Mucosa of gallbladder (tissue), 1 donor: Measurements from ENCODE around the gene OSM. TPM values are rescaled to one million over a fixed set of nuclear protein-coding genes. Genes with fewer than 3 reads are reported as not detected.

Experiments
- DNase-seq: peaks from one replicate; pipeline ENCODE4 v3.0.0-alpha.2; 2020; ENCODE audit warnings: low spot score
- total RNA-seq: library from RNA; stranded (reverse); gene quantifications from one replicate; pipeline ENCODE4 v1.2.1, GENCODE V29; 2021
- donor health status: DM: no; HTN: no; CAD: no.

OSM gene
- total RNA-seq, 1 donor from 2014 or later = 4.7 TPM

GRCh38 chr22:30297991-30298701 is 31.5 kb upstream of the OSM start:
- DNase-seq = peak; percentile 83

DNA sequence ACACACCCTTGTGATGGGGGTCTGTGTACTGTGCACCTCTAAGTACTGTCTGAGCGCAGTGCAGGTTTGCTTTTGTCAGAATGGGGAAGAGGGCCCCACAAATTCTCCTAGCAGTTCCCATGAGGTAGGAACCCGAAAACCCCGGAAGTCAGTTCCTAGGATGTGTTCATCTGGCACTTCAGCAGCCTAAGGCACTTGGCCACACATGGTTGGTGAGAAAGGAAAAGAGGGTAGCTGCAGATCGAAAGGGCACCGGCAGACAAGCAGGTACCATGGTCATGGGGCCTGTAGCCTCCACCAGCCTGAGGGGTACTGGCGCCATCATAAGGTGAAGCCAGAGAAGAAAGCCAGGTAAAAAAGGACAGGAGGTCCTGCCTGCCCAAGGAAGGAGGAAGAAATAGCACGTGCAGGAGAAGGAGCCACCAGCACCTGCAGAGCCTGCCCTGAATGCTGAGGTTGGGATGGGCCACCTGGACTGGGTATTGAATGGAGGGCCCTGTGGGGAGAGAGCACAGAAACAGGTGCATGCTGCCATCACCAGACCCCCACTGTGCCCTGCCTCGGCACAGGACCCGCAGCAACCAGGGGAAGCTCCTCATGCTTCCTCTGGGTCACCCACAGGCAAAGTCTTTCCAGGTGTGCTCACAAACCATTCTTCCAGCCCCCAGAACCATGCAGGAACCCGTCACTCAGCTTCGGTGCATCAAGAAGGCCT is 30.8 kb upstream of the OSM start:
- no peak for DNase-seq

DNA sequence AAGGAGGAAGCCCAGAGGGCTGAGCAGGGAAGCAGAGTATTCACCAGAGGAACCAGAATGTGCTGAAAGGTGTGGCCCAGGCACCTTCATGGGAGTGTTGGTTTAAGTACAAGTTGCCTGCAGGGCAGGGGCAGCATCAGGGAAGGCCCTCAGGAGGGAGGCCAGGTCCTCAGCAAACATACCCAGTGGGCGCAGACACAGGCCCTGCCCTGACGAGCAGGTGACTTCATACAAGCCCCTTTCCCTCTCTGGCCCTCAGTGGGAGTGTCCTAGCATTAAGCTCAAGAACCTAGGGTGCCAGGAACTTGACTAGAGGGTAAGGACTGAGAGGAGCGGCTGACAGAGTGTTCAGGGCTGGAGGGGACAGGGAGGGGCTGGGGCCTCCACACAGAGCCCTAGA is 30.2 kb upstream of the OSM start:
- DNase-seq = no peak

DNA sequence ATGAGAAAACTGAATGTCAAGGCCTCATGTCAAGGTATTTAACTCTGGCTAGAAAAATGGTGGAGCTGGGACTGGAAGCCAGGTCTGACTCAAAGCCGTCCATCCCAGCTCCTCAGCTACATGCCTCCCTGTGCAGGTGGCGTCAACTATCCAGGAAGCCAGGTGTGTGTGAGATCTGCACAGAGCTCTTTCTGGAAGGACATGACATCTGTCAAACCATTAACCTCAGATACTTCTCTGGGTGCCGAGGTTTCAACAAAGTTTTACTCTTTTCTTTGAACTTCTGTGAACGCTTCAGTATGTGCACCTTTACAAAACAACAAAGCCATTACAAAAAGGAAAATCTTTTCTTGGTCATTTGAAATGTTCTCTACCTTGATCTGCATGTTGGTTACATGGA is 29.7 kb upstream of the OSM start:
- DNase-seq = no peak

GRCh38 chr22:30295576-30295975 is 28.9 kb upstream of the OSM start:
- DNase-seq = no peak

DNA sequence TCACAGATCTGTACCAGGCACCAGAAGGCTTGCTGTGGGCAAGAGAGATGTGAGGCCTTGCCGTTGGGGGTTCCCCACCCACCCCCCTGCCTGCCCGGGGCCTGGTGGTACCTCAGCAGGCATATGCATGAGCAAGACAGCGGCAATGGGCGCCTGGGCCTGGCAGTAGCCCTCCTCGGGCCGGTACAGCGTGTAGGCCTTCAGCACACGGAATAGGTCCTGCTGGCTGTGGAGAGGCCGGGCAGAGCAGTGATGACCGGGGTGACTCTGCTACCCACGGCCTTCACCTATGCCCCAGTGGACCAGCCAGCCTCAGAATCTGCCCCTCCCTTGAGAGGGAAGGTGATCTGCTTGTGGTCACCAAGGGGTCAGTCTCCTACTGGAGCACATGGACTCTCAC is 28.2 kb upstream of the OSM start:
- no peak for DNase-seq

DNA sequence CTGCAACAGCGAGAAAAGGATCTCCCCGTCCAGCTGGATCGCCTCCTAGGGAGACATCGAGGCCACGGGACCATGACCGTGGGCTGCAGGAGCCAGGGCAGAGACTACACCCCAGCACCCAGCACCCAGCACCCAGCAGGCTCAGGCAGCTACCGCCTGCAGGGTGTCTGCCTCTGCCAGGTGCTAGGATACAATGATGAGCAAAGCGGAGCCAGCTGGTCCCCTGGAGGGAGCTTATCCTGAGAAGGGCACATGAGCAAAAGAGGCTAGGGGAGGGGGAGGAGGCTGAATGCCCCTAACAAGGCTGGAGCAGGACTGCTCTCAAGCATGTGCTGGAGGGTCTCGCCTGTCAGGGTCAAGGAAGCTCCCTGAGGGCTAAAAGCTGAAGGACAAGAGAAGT is 27.4 kb upstream of the OSM start:
- no peak for DNase-seq

GRCh38 chr22:30293026-30293425 is 26.4 kb upstream of the OSM start:
- no peak for DNase-seq

DNA sequence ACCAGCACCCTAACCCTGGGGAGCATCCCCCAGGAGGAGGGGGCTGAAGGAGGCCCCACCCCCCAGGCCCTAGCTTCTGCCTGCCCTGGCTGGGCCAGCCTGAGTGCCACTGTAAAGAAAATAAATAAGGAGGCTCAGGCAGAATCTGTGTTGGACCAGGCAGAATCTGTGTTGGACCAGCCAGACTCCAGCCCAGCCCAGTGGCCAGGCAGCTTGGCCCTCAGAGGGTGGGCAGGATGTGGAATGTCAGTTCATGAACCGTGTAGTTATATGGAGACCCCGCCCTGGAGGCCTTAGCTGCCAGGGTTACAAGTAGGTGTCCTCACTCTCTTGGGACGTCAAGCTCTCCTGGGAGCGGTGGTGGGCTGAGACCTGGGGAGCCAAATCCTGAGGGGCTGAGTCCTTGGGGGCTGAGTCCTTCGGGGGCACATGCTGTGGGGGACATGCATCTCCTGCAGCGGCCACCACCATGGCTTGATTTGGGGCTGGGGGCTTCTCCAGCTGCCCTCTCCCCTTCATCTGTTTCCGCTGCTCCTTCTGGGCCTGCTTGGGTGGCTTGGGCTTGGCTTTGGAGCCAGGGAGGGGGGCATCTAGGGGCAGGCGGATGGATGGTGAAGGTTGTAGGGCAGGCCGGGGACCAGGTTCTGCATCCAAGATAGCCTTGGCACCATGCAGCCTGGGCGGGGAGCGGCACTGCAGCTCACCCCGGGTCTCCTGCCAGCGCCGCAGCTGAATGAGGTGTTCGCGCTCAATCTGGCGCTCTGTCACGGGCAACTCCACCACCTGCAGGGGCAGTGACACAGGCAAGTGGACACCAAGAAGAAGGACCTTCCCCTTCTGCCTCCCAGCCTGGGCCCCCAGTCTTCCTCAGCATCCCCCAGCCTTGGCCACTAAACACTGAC is 25.7 kb upstream of the OSM start:
- DNase-seq = no peak

GRCh38 chr22:30291058-30291892 is 24.6 kb upstream of the OSM start:
- DNase-seq = peak; percentile 90

DNA sequence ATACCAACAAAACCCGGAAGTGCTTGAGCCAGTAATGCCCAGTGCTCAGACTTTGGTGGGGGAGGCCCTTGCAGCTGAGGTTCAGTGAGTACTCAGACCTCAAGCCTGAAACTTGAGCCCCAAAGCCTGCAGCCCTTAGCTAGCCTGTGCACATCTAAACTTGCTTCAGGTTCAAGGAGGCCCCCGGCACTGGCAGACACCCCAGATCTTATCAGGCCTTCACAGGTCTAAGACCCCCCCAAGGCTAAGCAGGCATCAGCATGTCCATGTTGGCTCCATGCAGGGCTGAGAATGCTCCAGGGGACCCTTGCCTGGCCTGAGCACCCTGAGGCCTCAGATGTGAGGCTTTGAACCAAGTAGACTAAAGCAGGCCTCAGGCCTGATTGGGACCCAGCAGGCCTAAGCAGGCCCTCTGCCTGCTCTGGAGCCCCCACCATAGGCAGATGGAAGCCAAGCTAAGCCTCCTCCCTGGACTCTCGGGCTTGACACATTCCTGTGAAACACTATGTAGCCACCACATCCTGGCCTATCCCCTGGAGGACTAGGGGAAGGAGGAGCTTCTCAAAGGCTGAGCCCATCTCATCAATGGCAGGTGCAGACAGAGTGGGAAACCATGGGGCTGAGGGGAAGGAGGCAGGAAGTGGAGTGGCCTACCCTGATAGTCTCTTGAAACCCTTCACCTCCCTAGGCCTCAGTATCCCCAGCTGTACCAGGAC is 23.8 kb upstream of the OSM start:
- DNase-seq = no peak

- no peak for DNase-seq
Measured at GRCh38 chr22:30289980-30290313, 23.3 kb upstream of the OSM start.

- peak; percentile 98 for DNase-seq
Measured at GRCh38 chr22:30289141-30289979, 22.7 kb upstream of the OSM start, which contains the start of gene CASTOR1. CASTOR1 (minus strand) TSS chr22:30289505; CDS start chr22:30289497, 8 bp downstream.

DNA sequence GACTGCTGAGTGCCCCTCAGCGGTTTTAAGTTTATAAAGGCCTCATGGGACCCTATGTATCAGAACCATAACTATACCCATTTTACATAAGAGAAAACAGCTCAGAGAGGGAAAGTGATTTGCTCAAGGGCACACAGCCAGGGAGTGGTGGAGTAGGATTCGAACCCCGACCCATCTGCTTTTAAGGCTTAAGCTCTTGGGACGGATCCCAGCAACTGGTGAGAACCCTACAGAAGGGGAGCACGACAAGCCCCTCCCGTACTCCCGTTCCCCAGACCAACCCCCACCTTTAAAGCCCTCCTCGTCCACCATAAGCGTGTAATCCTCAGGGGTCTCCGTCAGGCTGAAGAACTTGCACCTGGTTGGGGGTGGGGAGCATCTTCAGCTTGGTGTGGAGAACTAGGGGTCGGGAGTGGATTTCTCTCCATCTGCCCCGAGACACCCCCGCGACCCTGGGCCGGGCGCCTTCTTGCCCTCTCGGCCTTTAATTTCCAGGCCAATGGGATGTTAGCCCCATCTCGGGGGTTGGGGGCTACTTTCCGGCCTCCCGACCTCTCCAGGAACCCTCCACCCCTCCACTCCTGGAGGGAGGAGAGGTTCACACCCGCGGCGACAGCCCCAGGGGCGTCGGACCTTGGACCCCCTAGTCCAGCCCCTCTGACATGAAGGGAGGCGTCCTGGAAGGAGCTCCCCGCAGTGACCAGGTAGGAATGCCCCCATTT is 21.9 kb upstream of the OSM start:
- DNase-seq = no peak

- DNase-seq = peak; percentile 85
Measured at GRCh38 chr22:30287648-30288418, 21.2 kb upstream of the OSM start.

DNA sequence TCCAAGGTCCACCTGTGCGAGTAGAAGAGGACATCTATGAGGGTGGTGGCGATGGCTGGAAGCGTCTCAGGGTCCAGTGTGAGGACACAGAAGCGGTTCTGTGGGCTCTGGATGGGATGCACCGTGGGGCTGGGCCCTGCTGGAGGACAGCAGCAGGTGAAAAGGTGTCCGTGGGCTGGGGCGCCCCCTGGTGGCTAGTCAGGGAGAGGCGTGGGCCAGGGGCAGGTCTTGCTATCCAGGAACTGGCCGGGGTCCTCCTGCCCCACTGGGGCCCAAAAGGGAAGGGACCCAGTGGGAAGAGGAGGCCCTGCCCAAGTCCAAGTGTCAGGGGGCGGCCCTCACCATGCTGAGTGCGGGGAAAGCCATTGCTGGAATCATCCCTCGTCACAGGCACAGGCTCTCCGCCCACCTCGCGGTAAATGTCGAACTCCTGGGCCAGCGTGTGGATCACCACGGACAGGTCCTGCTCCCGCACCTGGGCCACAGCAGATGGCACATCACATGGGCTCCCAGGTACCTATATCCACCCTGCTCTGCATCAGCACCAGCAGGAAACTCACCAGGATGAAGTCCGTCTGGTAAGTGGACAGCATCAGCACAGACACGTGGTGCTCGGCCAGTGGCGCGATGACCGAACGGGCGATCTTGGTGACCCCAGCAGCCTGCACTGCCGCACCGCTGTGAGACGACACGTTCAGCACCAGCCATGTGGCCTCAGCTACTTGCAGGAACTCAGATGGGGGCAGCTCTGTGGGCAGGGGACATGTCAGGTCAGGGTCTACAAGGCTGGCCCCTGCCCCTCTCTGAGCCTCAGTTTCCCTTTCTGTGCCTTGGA is 20.4 kb upstream of the OSM start:
- DNase-seq = peak; percentile 74

DNA sequence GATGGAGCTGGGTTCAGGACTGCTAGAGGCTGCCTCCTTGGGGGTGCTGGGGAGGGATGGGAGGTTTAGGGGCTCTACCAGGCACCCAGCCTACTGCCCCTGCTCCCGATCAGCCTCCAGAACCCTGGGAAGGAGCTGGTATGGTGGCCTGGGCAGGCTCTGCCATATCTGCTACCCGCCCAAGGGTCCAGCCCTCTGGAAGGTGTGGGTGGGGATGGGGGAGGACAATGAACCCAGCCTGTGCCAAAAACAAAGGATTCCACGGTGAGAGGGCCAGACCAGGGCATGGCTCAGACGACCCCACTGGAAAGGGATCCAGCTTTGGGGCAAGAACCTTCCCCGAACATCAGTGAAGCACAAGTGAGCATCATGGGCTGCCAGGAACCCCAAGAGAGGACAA is 19.7 kb upstream of the OSM start:
- no peak for DNase-seq

- no peak for DNase-seq
Measured at GRCh38 chr22:30285846-30286200, 19.2 kb upstream of the OSM start.
